GM19193 (cell line): ENCODE results near the gene PRR23A.

Experiments used
- POLR2A ChIP-seq: IDR thresholded peaks from 4 replicates; pipeline ENCODE4 v1.6.1; 2011; ENCODE audit not compliant: insufficient read depth, insufficient read length; ENCODE audit errors: extremely low read depth

PRR23A gene

GRCh38 chr3:138987181-138987580, 18.9 kb downstream of the PRR23A start:
- TF ChIP-seq POLR2A = no peak

GRCh38 chr3:138985932-138986331, 20.1 kb downstream of the PRR23A start:
- no peak for TF ChIP-seq POLR2A

GRCh38 chr3:138984816-138985215, 21.3 kb downstream of the PRR23A start:
- TF ChIP-seq POLR2A = no peak

GRCh38 chr3:138976047-138976446, 30.0 kb downstream of the PRR23A start:
- TF ChIP-seq POLR2A = no peak

GRCh38 chr3:138975351-138975750, 30.7 kb downstream of the PRR23A start:
- TF ChIP-seq POLR2A = no peak

GRCh38 chr3:138974462-138974861, 31.6 kb downstream of the PRR23A start:
- TF ChIP-seq POLR2A = no peak

- no peak for TF ChIP-seq POLR2A
Observed at GRCh38 chr3:138972941-138973340, 33.1 kb downstream of the PRR23A start.

GRCh38 chr3:138971766-138972320, 34.2 kb downstream of the PRR23A start:
- TF ChIP-seq POLR2A = no peak

- no peak for TF ChIP-seq POLR2A
Observed at GRCh38 chr3:138964923-138965322, 41.1 kb downstream of the PRR23A start.

GRCh38 chr3:138964264-138964663, 41.8 kb downstream of the PRR23A start:
- no peak for TF ChIP-seq POLR2A

GRCh38 chr3:138962854-138963560, 43.1 kb downstream of the PRR23A start:
- no peak for TF ChIP-seq POLR2A

GRCh38 chr3:138960417-138960852, 45.6 kb downstream of the PRR23A start:
- TF ChIP-seq POLR2A = no peak
